ENCODE data around the gene TACR3.
"Not testable (repeated sequence)": the region's sequence is repeated elsewhere in the genome, so short reads cannot be mapped to it uniquely, and the experiment has no call there.

Gene TACR3

GRCh38 chr4:103719830-103720207, at the start of gene TACR3:
TACR3 (minus strand) TSS chr4:103719985; CDS start chr4:103719675, 310 bp downstream.
- no peak for DNase-seq (ENCODE audit: low spot score)

GRCh38 chr4:103757631-103758030, 37.8 kb upstream of the TACR3 start:
- DNase-seq (ENCODE audit: low spot score), result no peak

GRCh38 chr4:103756741-103757140, 37.0 kb upstream of the TACR3 start:
- no peak for DNase-seq (ENCODE audit: low spot score)

GRCh38 chr4:103754844-103755243, 35.1 kb upstream of the TACR3 start:
- DNase-seq (ENCODE audit: low spot score), result no peak

GRCh38 chr4:103753868-103754653, 34.3 kb upstream of the TACR3 start:
- no peak for DNase-seq (ENCODE audit: low spot score)

GRCh38 chr4:103723150-103723549, 3.4 kb upstream of the TACR3 start:
- not testable (repeated sequence) for DNase-seq (ENCODE audit: low spot score)

- DNase-seq (ENCODE audit: low spot score), result no peak
These were observed 1.5 kb upstream of the TACR3 start for GRCh38 chr4:103721251-103721650.

GRCh38 chr4:103720661-103721060, 876 bp upstream of the TACR3 start:
- no peak for DNase-seq (ENCODE audit: low spot score)

GRCh38 chr4:103719105-103719829, 518 bp downstream of the TACR3 start:
- DNase-seq (ENCODE audit: low spot score), result no peak

- DNase-seq (ENCODE audit: low spot score), result no peak
These were observed 27.2 kb downstream of the TACR3 start for GRCh38 chr4:103692615-103693014.

GRCh38 chr4:103673983-103674382, 45.8 kb downstream of the TACR3 start:
- no peak for DNase-seq (ENCODE audit: low spot score)

- DNase-seq (ENCODE audit: low spot score), result not testable (repeated sequence)
These were observed 53.0 kb downstream of the TACR3 start for GRCh38 chr4:103666764-103667163.

GRCh38 chr4:103664436-103665075, 55.2 kb downstream of the TACR3 start:
- no peak for DNase-seq (ENCODE audit: low spot score)

- DNase-seq (ENCODE audit: low spot score), result no peak
These were observed 71.2 kb downstream of the TACR3 start for GRCh38 chr4:103648541-103648940.

GRCh38 chr4:103645991-103646390, 73.8 kb downstream of the TACR3 start:
- no peak for DNase-seq (ENCODE audit: low spot score)

GRCh38 chr4:103634236-103634635, 85.5 kb downstream of the TACR3 start:
- DNase-seq (ENCODE audit: low spot score), result no peak

GRCh38 chr4:103626296-103626695, 93.5 kb downstream of the TACR3 start:
- DNase-seq (ENCODE audit: low spot score), result no peak

- no peak for DNase-seq (ENCODE audit: low spot score)
These were observed 127.9 kb downstream of the TACR3 start for GRCh38 chr4:103591841-103592240.

- DNase-seq (ENCODE audit: low spot score), result no peak
These were observed 152.2 kb downstream of the TACR3 start for GRCh38 chr4:103567591-103567990.

- DNase-seq (ENCODE audit: low spot score), result not testable (repeated sequence)
These were observed 160.6 kb downstream of the TACR3 start for GRCh38 chr4:103559178-103559577.
